Medulla oblongata (tissue), 1 donor: ENCODE measurements around the gene SNX32.

ENCODE experiments used
- DNase-seq: peaks from one replicate; pipeline ENCODE4 v3.0.0-alpha.2; 2015; ENCODE audit errors: extremely low spot score

Gene SNX32

DNA sequence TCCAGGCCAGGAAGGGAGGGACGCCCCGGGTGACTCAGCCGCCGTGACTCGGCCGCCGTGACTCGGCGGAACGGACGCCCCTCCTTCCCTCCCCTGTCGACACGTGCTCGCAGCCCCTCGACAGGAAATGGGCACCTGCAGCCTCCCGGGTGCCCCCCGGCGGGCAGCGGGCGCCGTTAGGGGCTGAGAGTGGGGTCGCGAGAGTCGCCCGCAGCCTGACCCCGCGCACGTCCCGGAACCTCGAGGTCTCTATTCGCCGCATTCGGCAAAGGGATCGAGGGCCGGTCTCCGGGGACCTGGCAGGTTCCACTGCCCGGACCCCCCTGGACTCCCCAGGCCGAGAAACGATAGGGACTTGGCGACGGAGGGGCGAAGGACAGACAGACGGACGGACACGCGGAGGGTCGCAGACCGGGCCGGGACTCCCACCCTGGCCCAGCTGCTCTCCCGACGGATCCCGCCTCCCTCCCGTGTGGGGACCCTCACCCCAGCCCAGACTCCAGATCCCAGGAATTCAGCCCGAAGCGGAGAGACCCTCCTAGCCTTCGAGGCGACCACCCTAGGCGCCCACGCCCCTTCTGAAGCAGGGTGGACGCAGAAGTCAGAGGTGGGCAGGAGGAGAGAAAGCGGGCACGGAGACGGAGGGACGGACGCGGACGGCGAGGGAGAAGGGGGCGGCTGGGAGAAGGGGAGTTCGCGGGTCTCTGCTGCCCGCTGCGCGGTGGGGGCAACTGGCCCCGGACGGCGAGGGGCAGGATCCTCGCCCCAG is 65.8 kb downstream of the SNX32 start:
- DNase-seq = no peak

GRCh38 chr11:65900125-65900898 is 66.5 kb downstream of the SNX32 start, which contains the start of gene FOSL1:
Gene FOSL1 (minus strand): TSS chr11:65900388. CDS start chr11:65900339, 49 bp downstream.
- peak; percentile 71 for DNase-seq

DNA sequence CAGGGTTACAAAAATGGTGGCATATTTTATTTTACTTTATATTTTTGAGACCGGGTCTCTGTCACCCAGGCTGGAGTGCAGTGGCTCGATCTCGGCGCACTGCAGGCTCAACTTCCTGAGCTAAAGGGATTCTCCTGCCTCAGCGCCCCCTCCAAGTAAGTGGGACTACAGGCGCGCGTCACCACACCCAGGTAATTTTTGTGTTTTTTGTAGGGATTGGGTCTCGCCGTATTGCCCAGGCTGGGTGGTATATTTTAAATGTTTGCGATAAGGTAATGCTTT is 67.1 kb downstream of the SNX32 start:
- no peak for DNase-seq

- DNase-seq = no peak
These were observed 69.3 kb downstream of the SNX32 start for GRCh38 chr11:65903068-65903481.
